Liver (tissue), 9 donors: ENCODE results near the gene ATP6V0E2. TPM values are rescaled to one million over a fixed set of nuclear protein-coding genes. Genes with fewer than 3 reads are reported as not detected.

Experiments used
- DNase-seq: peaks from one replicate; pipeline ENCODE4 v3.0.0-alpha.2; 2017; ENCODE audit warnings: low spot score
- H3K27ac ChIP-seq, 2 donors: one replicate each; pipeline ENCODE4 v1.7.0; 2013; ENCODE audit warnings: inconsistent platforms in 2 of 2, low read length in 2 of 2, control low read depth in 1 of 2, low read depth in 1 of 2, mild to moderate bottlenecking in 1 of 2
- H3K27me3 ChIP-seq, 4 donors: one replicate each; pipeline versions ENCODE4 v1.6.1 to v1.7.0; 2013; ENCODE audit warnings: low read length in 3 of 4, inconsistent platforms in 1 of 4, mild to moderate bottlenecking in 1 of 4, moderate library complexity in 1 of 4; ENCODE audit not compliant: control insufficient read depth in 4 of 4, insufficient read depth in 4 of 4
- H3K36me3 ChIP-seq, 4 donors: one replicate each; pipeline versions ENCODE4 v1.6.1 to v1.7.0; 2013; ENCODE audit warnings: low read length in 3 of 4, mild to moderate bottlenecking in 3 of 4, low read depth in 1 of 4, moderate library complexity in 1 of 4; ENCODE audit not compliant: control insufficient read depth in 4 of 4, insufficient read depth in 3 of 4
- H3K4me1 ChIP-seq, 4 donors: one replicate each; pipeline versions ENCODE4 v1.6.1 to v1.7.0; 2013; ENCODE audit warnings: low read length in 3 of 4, mild to moderate bottlenecking in 3 of 4, moderate library complexity in 1 of 4; ENCODE audit not compliant: control insufficient read depth in 4 of 4, insufficient read depth in 4 of 4
- H3K4me3 ChIP-seq, 3 donors: one replicate each; pipeline versions ENCODE4 v1.6.1 to v1.7.0; 2013; ENCODE audit warnings: low read length in 3 of 3, control low read depth in 1 of 3, low read depth in 1 of 3, mild to moderate bottlenecking in 1 of 3
- H3K9ac ChIP-seq, 2 donors: one replicate each; pipeline ENCODE4 v1.7.0; 2013; ENCODE audit warnings: low read length in 2 of 2, mild to moderate bottlenecking in 2 of 2, moderate library complexity in 2 of 2, control low read depth in 1 of 2, low read depth in 1 of 2
- H3K9me3 ChIP-seq, 4 donors: one replicate each; pipeline versions ENCODE4 v1.6.1 to v1.7.0; 2013; ENCODE audit warnings: low read length in 3 of 4; ENCODE audit not compliant: control insufficient read depth in 4 of 4
- ATF3 ChIP-seq: IDR thresholded peaks from 2 replicates; pipeline ENCODE4 v1.6.1; 2016; ENCODE audit warnings: antibody characterized with exemption
- CTCF ChIP-seq: fragments of 150-350 bp; IDR thresholded peaks from 2 replicates; pipeline ENCODE4 v1.5.1; 2017; ENCODE audit warnings: improper control_type of control experiment, low read depth, low read length; ENCODE audit not compliant: missing input control
- EGR1 ChIP-seq, 2 donors: IDR thresholded peaks; 2 replicates each; pipeline ENCODE4 v1.6.1; 2016 to 2018; ENCODE audit warnings: antibody characterized with exemption in 2 of 2, low read depth in 2 of 2
- FOXA1 ChIP-seq: IDR thresholded peaks from 2 replicates; pipeline ENCODE4 v1.6.1; 2016; ENCODE audit warnings: antibody characterized with exemption
- FOXA2 ChIP-seq: IDR thresholded peaks from 2 replicates; pipeline ENCODE4 v1.6.1; 2016; ENCODE audit warnings: antibody characterized with exemption
- GABPA ChIP-seq, 2 donors: IDR thresholded peaks in 1 of 2; conservative IDR thresholded peaks in 1 of 2; 2 replicates each; pipeline ENCODE4 v1.6.1; 2016; ENCODE audit warnings: antibody characterized with exemption in 2 of 2, mild to moderate bottlenecking in 1 of 2, moderate library complexity in 1 of 2
- HNF4A ChIP-seq, 2 donors: conservative IDR thresholded peaks; 2 replicates each; pipeline ENCODE4 v1.6.1; 2016; ENCODE audit warnings: antibody characterized with exemption in 2 of 2, mild to moderate bottlenecking in 2 of 2
- HNF4G ChIP-seq: IDR thresholded peaks from 2 replicates; pipeline ENCODE4 v1.6.1; 2016; ENCODE audit warnings: antibody characterized with exemption
- JUND ChIP-seq, 2 donors: IDR thresholded peaks; 2 replicates each; pipeline ENCODE4 v1.6.1; 2016; ENCODE audit warnings: antibody characterized with exemption in 2 of 2
- MAX ChIP-seq: IDR thresholded peaks from 2 replicates; pipeline ENCODE4 v1.6.1; 2016; ENCODE audit warnings: antibody characterized with exemption
- RAD21 ChIP-seq, 2 donors: IDR thresholded peaks; 2 replicates each; pipeline ENCODE4 v1.6.1; 2016; ENCODE audit warnings: antibody characterized with exemption in 2 of 2, mild to moderate bottlenecking in 2 of 2
- SP1 ChIP-seq: IDR thresholded peaks from 2 replicates; pipeline ENCODE4 v1.6.1; 2018; ENCODE audit warnings: antibody characterized with exemption, mild to moderate bottlenecking
- TAF1 ChIP-seq: conservative IDR thresholded peaks from 2 replicates; pipeline ENCODE4 v1.6.1; 2016; ENCODE audit warnings: antibody characterized with exemption, mild to moderate bottlenecking
- YY1 ChIP-seq: IDR thresholded peaks from 2 replicates; pipeline ENCODE4 v1.6.1; 2016; ENCODE audit warnings: antibody characterized with exemption, mild to moderate bottlenecking
- ZBTB33 ChIP-seq: IDR thresholded peaks from 2 replicates; pipeline ENCODE4 v1.6.1; 2016; ENCODE audit warnings: antibody characterized with exemption
- WGBS: extraction: QIAGEN DNeasy Blood & Tissue Kit; methylation state at CpG from one replicate; pipeline ENCODE4 v1.1.7; 2013; 5-methylcytosine and 5-hydroxymethylcytosine counted together
- polyA plus RNA-seq, 2 donors: library from polyadenylated mRNA; stranded (reverse) in 1 of 2; unstranded in 1 of 2; fragments of 200-250 nt in 1 of 2; fragments of >200 nt in 1 of 2; fragmentation: Nextera tagmentation in 1 of 2; extraction: Ambion mirVana in 1 of 2; gene quantifications; one replicate each; pipeline versions ENCODE4 v1.2.1 to v1.2.3, GENCODE V29; 2013 to 2015
- total RNA-seq, 2 donors: library from RNA; depleted of rRNA; stranded (reverse); fragments of >200 nt; gene quantifications; one replicate each; pipeline ENCODE4 v1.2.3, GENCODE V29; 2014
- donor health status: healthy.
- donor health status: healthy.
- donor health status: healthy.
- donor health status: healthy.
- donor health status: healthy.

Gene ATP6V0E2
- total and polyA plus RNA-seq, 4 donors, result 9.8 to 77.1 (median 47.5) TPM

GRCh38 chr7:149867762-149868622 lies 5.8 kb upstream of the ATP6V0E2 start:
- DNase-seq, result no peak
- no peaks in the 10 kb centered on the region for H3K27me3 ChIP-seq
- H3K4me3 ChIP-seq, result no peak overlapping the region
- H3K4me1 ChIP-seq, result peaks cover 0 to 7% (median 5%) of the 10 kb centered on the region in 4 donors
- TF ChIP-seq TAF1, result no peak
- TF ChIP-seq HNF4A (conservative IDR thresholded peaks at IDR 0.05), result no peak
- TF ChIP-seq MAX, result no peak
- TF ChIP-seq JUND (IDR thresholded peaks at IDR 0.05), result no peak
- no peak overlapping the region for H3K27ac ChIP-seq
- no peak overlapping the region for H3K9ac ChIP-seq
- H3K36me3 ChIP-seq, result peaks cover 0 to 13% (median 1%) of the 10 kb centered on the region in 4 donors
- H3K9me3 ChIP-seq, result no peaks in the 10 kb centered on the region
- 91% methylated on average over 25 of the region's 25 CpGs for WGBS

GRCh38 chr7:149868623-149869290 lies 5.0 kb upstream of the ATP6V0E2 start:
- peaks cover 0 to 9% (median 1%) of the 10 kb centered on the region in 4 donors for H3K36me3 ChIP-seq
- no peaks in the 10 kb centered on the region for H3K27me3 ChIP-seq
- no peak overlapping the region for H3K27ac ChIP-seq
- no peak for DNase-seq
- peaks cover 0 to 14% (median 10%) of the 10 kb centered on the region in 4 donors for H3K4me1 ChIP-seq
- TF ChIP-seq ZBTB33, result no peak
- TF ChIP-seq MAX, result no peak
- TF ChIP-seq TAF1, result no peak
- no peak for TF ChIP-seq SP1
- TF ChIP-seq YY1, result no peak
- no peak for TF ChIP-seq FOXA1
- TF ChIP-seq GABPA (IDR thresholded peaks at IDR 0.05 in 1 of 2, conservative IDR thresholded peaks at IDR 0.05 in 1 of 2), result no peak
- TF ChIP-seq RAD21 (IDR thresholded peaks at IDR 0.05), result no peak
- TF ChIP-seq CTCF, result no peak
- no peak for TF ChIP-seq EGR1 (IDR thresholded peaks at IDR 0.05; ENCODE audit: low read depth in 2 of 2)
- no peak for TF ChIP-seq ATF3
- TF ChIP-seq JUND (IDR thresholded peaks at IDR 0.05), result no peak
- no peak for TF ChIP-seq HNF4G
- TF ChIP-seq FOXA2, result no peak
- H3K9me3 ChIP-seq, result no peaks in the 10 kb centered on the region
- H3K9ac ChIP-seq, result no peak overlapping the region
- WGBS, result 82% methylated on average over 7 of the region's 7 CpGs
- no peak overlapping the region for H3K4me3 ChIP-seq
